HepG2 (cell line): ENCODE data around the gene IHH. TPM values are rescaled to one million over a fixed set of nuclear protein-coding genes. Genes with fewer than 3 reads are reported as not detected.
A peak's percentile ranks its signal among the peaks of the same experiment; 100 is the strongest.

ENCODE experiments used
- CREBL2 ChIP-seq: sonication (generic); formaldehyde crosslinking; IDR thresholded peaks from 2 replicates; pipeline ENCODE4 v1.8.1; 2023; ENCODE audit warnings: missing genetic modification reagents, mild to moderate bottlenecking, borderline replicate concordance
- FOXA3 ChIP-seq: IDR thresholded peaks from 2 replicates; pipeline ENCODE4 v1.6.1; 2016; ENCODE audit warnings: missing genetic modification reagents, missing compliant biosample characterization
- HOXA3 ChIP-seq: sonication (generic); formaldehyde crosslinking; IDR thresholded peaks from 2 replicates; pipeline ENCODE4 v1.5.0; 2020; ENCODE audit warnings: missing genetic modification reagents
- KDM4B ChIP-seq: sonication (generic); formaldehyde crosslinking; IDR thresholded peaks from 2 replicates; pipeline ENCODE4 v1.4.0; 2020; ENCODE audit warnings: missing genetic modification reagents
- KDM5B ChIP-seq: sonication (generic); formaldehyde crosslinking; IDR thresholded peaks from 2 replicates; pipeline ENCODE4 v1.4.0; 2020; ENCODE audit warnings: missing genetic modification reagents, mild to moderate bottlenecking, borderline replicate concordance
- MAF1 ChIP-seq: sonication (generic); formaldehyde crosslinking; IDR thresholded peaks from 2 replicates; pipeline ENCODE4 v1.5.0; 2020; ENCODE audit warnings: missing genetic modification reagents, borderline replicate concordance
- MAX ChIP-seq: IDR thresholded peaks from 2 replicates; pipeline ENCODE4 v1.6.1; 2012; ENCODE audit warnings: inconsistent platforms
- RAD21 ChIP-seq: fragments of 450-650 bp; formaldehyde crosslinking; IDR thresholded peaks from 2 replicates; pipeline ENCODE4 v1.5.0; 2020; ENCODE audit warnings: mild to moderate bottlenecking
- SALL1 ChIP-seq: sonication (generic); formaldehyde crosslinking; IDR thresholded peaks from 2 replicates; pipeline ENCODE4 v1.8.0; 2022; ENCODE audit warnings: mild to moderate bottlenecking, missing genetic modification reagents
- SMC3 ChIP-seq: IDR thresholded peaks from 2 replicates; pipeline ENCODE4 v1.6.1; 2011; ENCODE audit warnings: low read length, improper control_type of control experiment
- STAG1 ChIP-seq: sonication (generic); formaldehyde crosslinking; IDR thresholded peaks from 2 replicates; pipeline ENCODE4 v1.4.0; 2020; ENCODE audit warnings: missing genetic modification reagents
- XRCC5 ChIP-seq: fragments of 200-400 bp; formaldehyde crosslinking; optimal IDR thresholded peaks from 2 replicates; pipeline ENCODE3; 2017; ENCODE audit warnings: mild to moderate bottlenecking, low read length
- YY1 ChIP-seq: IDR thresholded peaks from 2 replicates; pipeline ENCODE4 v1.6.1; 2011; ENCODE audit warnings: low read length, low read depth, moderate library complexity, mild to moderate bottlenecking; ENCODE audit not compliant: insufficient read depth, insufficient replicate concordance
- ZBTB21 ChIP-seq: sonication (generic); formaldehyde crosslinking; IDR thresholded peaks from 2 replicates; pipeline ENCODE4 v1.4.0; 2020; ENCODE audit warnings: missing genetic modification reagents
- ZFP1 ChIP-seq: IDR thresholded peaks from 2 replicates; pipeline ENCODE4 v1.6.1; 2016
- ZFX ChIP-seq: sonication (generic); formaldehyde crosslinking; IDR thresholded peaks from 2 replicates; pipeline ENCODE4 v1.4.0; 2020; ENCODE audit warnings: mild to moderate bottlenecking, low read depth, missing genetic modification reagents, moderate library complexity
- ZNF124 ChIP-seq: sonication (generic); formaldehyde crosslinking; IDR thresholded peaks from 2 replicates; pipeline ENCODE4 v1.4.0; 2020; ENCODE audit warnings: missing genetic modification reagents
- ZNF350 ChIP-seq: sonication (generic); formaldehyde crosslinking; IDR thresholded peaks from 2 replicates; pipeline ENCODE4 v1.4.0; 2020; ENCODE audit warnings: mild to moderate bottlenecking, low read depth, missing genetic modification reagents, borderline replicate concordance
- ZNF44 ChIP-seq: sonication (generic); formaldehyde crosslinking; IDR thresholded peaks from 2 replicates; pipeline ENCODE4 v1.5.1; 2020; ENCODE audit warnings: mild to moderate bottlenecking, missing genetic modification reagents
- ZNF552 ChIP-seq: sonication (generic); formaldehyde crosslinking; IDR thresholded peaks from 2 replicates; pipeline ENCODE4 v1.9.0; 2022; ENCODE audit warnings: missing genetic modification reagents, mild to moderate bottlenecking, borderline replicate concordance
- ZNF572 ChIP-seq: sonication (generic); formaldehyde crosslinking; IDR thresholded peaks from 2 replicates; pipeline ENCODE4 v1.5.1; 2020; ENCODE audit warnings: mild to moderate bottlenecking, missing genetic modification reagents
- polyA plus RNA-seq, 8 experiments: library from polyadenylated mRNA; depleted of rRNA in 3 of 8; stranded (reverse) in 7 of 8; unstranded in 1 of 8; fragments of >200 nt; fragmentation: Illumina TruSeq in 4 of 8; extraction: Trizol in 4 of 8; gene quantifications; 2 replicates each; pipeline versions ENCODE4 v1.2.1 to v1.2.3, GENCODE V29; 2011 to 2016; ENCODE audit warnings: low read depth in 4 of 8, missing spikeins in 1 of 8, mixed read lengths in 1 of 8; ENCODE audit not compliant: insufficient read depth in 1 of 8
- total RNA-seq, 5 experiments: library from RNA; depleted of rRNA; stranded (reverse); fragments of >200 nt; fragmentation: Illumina TruSeq; extraction: Trizol; gene quantifications; 2 replicates each; pipeline ENCODE4 v1.2.3, GENCODE V29; 2016; ENCODE audit warnings: low read depth in 1 of 5
- TF ChIP-seq, protein P1 (sequence below): sonication (generic); formaldehyde crosslinking; IDR thresholded peaks from 2 replicates; pipeline ENCODE4 v1.5.0; 2020; ENCODE audit warnings: mild to moderate bottlenecking, missing genetic modification reagents, moderate library complexity
- TF ChIP-seq, protein P2 (sequence below): IDR thresholded peaks from 2 replicates; pipeline ENCODE4 v1.6.1; 2016; ENCODE audit warnings: missing biosample characterization, missing genetic modification reagents, low read depth
- TF ChIP-seq, protein P3 (sequence below): sonication (generic); formaldehyde crosslinking; conservative IDR thresholded peaks from 2 replicates; pipeline ENCODE4 v1.8.0; 2022; ENCODE audit warnings: mild to moderate bottlenecking, moderate library complexity, missing genetic modification reagents

Gene IHH
- total and polyA plus RNA-seq, 2 of the 13 experiments (the other 11 are each of a cell fraction or from before 2014, with no cell fraction given) = 0.42 TPM; not detected in 1

- peak; percentile 90 for TF ChIP-seq RAD21 (CRISPR knock-in tag)
- TF ChIP-seq SMC3 = peak; percentile 95
- TF ChIP-seq ZFX (CRISPR knock-in tag) = peak; percentile 68; the same call in 1 of the 2 replicates
- peak; percentile 51; the same call in 1 of the 2 replicates for TF ChIP-seq MAX
- TF ChIP-seq, protein P1, sequence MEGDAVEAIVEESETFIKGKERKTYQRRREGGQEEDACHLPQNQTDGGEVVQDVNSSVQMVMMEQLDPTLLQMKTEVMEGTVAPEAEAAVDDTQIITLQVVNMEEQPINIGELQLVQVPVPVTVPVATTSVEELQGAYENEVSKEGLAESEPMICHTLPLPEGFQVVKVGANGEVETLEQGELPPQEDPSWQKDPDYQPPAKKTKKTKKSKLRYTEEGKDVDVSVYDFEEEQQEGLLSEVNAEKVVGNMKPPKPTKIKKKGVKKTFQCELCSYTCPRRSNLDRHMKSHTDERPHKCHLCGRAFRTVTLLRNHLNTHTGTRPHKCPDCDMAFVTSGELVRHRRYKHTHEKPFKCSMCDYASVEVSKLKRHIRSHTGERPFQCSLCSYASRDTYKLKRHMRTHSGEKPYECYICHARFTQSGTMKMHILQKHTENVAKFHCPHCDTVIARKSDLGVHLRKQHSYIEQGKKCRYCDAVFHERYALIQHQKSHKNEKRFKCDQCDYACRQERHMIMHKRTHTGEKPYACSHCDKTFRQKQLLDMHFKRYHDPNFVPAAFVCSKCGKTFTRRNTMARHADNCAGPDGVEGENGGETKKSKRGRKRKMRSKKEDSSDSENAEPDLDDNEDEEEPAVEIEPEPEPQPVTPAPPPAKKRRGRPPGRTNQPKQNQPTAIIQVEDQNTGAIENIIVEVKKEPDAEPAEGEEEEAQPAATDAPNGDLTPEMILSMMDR (CRISPR knock-in tag) = peak; percentile 88
- no peak for TF ChIP-seq ZNF44 (CRISPR knock-in tag)
- TF ChIP-seq ZNF124 = no peak
- peak; percentile 91 for TF ChIP-seq STAG1 (CRISPR knock-in tag)
- peak; percentile 61 for TF ChIP-seq XRCC5
- 0 out of 2 replicates have a peak, but pooled peaks have one; percentile 35 for TF ChIP-seq HOXA3
- peak; percentile 51; the same call in 1 of the 2 replicates for TF ChIP-seq ZNF572 (CRISPR knock-in tag)
- TF ChIP-seq YY1 = peak; percentile 17
- TF ChIP-seq CREBL2 (CRISPR knock-in tag) = no peak
- TF ChIP-seq, protein P2, sequence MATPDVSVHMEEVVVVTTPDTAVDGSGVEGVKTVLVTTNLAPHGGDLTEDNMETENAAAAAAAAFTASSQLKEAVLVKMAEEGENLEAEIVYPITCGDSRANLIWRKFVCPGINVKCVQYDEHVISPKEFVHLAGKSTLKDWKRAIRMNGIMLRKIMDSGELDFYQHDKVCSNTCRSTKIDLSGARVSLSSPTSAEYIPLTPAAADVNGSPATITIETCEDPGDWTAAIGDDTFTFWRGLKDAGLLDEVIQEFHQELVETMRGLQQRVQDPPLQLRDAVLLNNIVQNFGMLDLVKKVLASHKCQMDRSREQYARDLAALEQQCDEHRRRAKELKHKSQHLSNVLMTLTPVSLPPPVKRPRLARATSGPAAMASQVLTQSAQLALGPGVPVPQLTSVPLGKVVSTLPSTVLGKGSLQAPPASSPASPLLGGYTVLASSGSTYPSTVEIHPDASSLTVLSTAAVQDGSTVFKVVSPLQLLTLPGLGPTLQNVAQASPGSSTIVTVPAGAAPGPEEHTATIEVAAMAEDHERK (CRISPR knock-in tag) = no peak
- TF ChIP-seq KDM5B (CRISPR knock-in tag) = peak; percentile 43; the same call in 1 of the 2 replicates
- no peak for TF ChIP-seq KDM4B (CRISPR knock-in tag)
- peak; percentile 28; the same call in 1 of the 2 replicates for TF ChIP-seq SALL1 (CRISPR knock-in tag)
- TF ChIP-seq ZFP1 (CRISPR knock-in tag) = no peak
- TF ChIP-seq ZNF552 = no peak
- TF ChIP-seq FOXA3 (CRISPR knock-in tag) = 0 out of 2 replicates have a peak, but pooled peaks have one; percentile 13
- 0 out of 2 replicates have a peak, but pooled peaks have one; percentile 73 for TF ChIP-seq MAF1
- TF ChIP-seq, protein P3, sequence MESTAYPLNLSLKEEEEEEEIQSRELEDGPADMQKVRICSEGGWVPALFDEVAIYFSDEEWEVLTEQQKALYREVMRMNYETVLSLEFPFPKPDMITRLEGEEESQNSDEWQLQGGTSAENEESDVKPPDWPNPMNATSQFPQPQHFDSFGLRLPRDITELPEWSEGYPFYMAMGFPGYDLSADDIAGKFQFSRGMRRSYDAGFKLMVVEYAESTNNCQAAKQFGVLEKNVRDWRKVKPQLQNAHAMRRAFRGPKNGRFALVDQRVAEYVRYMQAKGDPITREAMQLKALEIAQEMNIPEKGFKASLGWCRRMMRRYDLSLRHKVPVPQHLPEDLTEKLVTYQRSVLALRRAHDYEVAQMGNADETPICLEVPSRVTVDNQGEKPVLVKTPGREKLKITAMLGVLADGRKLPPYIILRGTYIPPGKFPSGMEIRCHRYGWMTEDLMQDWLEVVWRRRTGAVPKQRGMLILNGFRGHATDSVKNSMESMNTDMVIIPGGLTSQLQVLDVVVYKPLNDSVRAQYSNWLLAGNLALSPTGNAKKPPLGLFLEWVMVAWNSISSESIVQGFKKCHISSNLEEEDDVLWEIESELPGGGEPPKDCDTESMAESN (CRISPR knock-in tag) = 0 out of 2 replicates have a peak, but pooled peaks have one; percentile 41
- TF ChIP-seq ZNF350 (CRISPR knock-in tag) = peak; percentile 33; the same call in 1 of the 2 replicates
- no peak for TF ChIP-seq ZBTB21 (CRISPR knock-in tag)
Measured at GRCh38 chr2:219073413-219074129, 12.8 kb upstream of the IHH start (continued).
